Right lobe of liver (tissue), 6 donors: ENCODE measurements around the gene PRR12. TPM values are rescaled to one million over a fixed set of nuclear protein-coding genes. Genes with fewer than 3 reads are reported as not detected.

Experiments
- ATAC-seq, 4 donors: fragments of 200-7000 bp; cut with Tn5 transposase; one replicate each; pipeline ENCODE4 v1.9.1; 2020; ENCODE audit warnings: mild to moderate bottlenecking in 4 of 4, moderate library complexity in 4 of 4
- DNase-seq, 3 donors: peaks; one replicate each; pipeline ENCODE4 v3.0.0-alpha.2; 2020
- H3K27ac ChIP-seq, 3 donors: fragments of 200-600 bp; one replicate each; pipeline ENCODE4 v1.8.0; 2022
- H3K27me3 ChIP-seq, 2 donors: fragments of 200-600 bp; one replicate each; pipeline ENCODE4 v1.8.0; 2022
- H3K36me3 ChIP-seq, 4 donors: fragments of 200-600 bp; sonication (generic) in 1 of 4; one replicate each; pipeline versions ENCODE4 v1.5.1 to v1.8.0; 2017 to 2022; ENCODE audit warnings: control low read depth in 1 of 4
- H3K4me1 ChIP-seq, 4 donors: fragments of 200-600 bp; sonication (generic) in 1 of 4; one replicate each; pipeline versions ENCODE4 v1.5.1 to v1.8.0; 2017 to 2022; ENCODE audit warnings: control low read depth in 1 of 4
- H3K4me3 ChIP-seq, 3 donors: fragments of 200-600 bp; one replicate each; pipeline ENCODE4 v1.8.0; 2022
- H3K9me3 ChIP-seq, 4 donors: fragments of 200-600 bp; sonication (generic) in 1 of 4; one replicate each; pipeline versions ENCODE4 v1.5.1 to v1.8.0; 2017 to 2022; ENCODE audit warnings: control low read depth in 1 of 4
- POLR2A ChIP-seq: fragments of 450-650 bp; IDR thresholded peaks from one replicate; pipeline ENCODE4 v1.6.1; 2017; ENCODE audit warnings: antibody characterized with exemption, mild to moderate bottlenecking
- WGBS: methylation state at CpG from one replicate; pipeline ENCODE4 v1.1.6; 2018; ENCODE audit warnings: low coverage, low lambda C conversion rate; ENCODE audit not compliant: insufficient coverage; ENCODE audit errors: missing lambda C conversion rate; 5-methylcytosine and 5-hydroxymethylcytosine counted together
- intact Hi-C, 2 donors: fragments of 100-400 bp; cut with DNase I; formaldehyde crosslinking; loops; one replicate each; pipeline versions ENCODE4 v1.11.2 to v1.14.1; 2022
- total RNA-seq, 6 experiments: library from RNA; depleted of rRNA in 2 of 6; stranded (reverse); fragments of >200 nt in 2 of 6; fragmentation: NEBNext Ultra II Directional in 3 of 6; extraction: Animal tissue kit (Norgen Biotek cat#: 25700) in 3 of 6; gene quantifications; one replicate each; pipeline versions ENCODE4 v1.1.0 to v1.2.4, GENCODE V29; 2016 to 2023
- TF ChIP-seq, protein P1 (sequence below), 4 donors: fragments of 200-600 bp in 3 of 4; fragments of 450-650 bp in 1 of 4; IDR thresholded peaks; one replicate each; pipeline versions ENCODE4 v1.5.1 to v1.8.0; 2016 to 2022; ENCODE audit warnings: antibody characterized with exemption in 4 of 4, mild to moderate bottlenecking in 2 of 4
- donor health status: DM: no; HTN: yes; CAD: no.
- donor health status: DM: no; HTN: no; CAD: no.
- donor health status: DM: no; HTN: no; CAD: no.
- donor health status: DM: no; HTN: yes; CAD: no.
- donor health status: DM: no; HTN: yes; CAD: no.

The PRR12 gene
- total RNA-seq, 6 experiments from 2014 or later: 4.0 to 8.5 (median 5.5) TPM

DNA sequence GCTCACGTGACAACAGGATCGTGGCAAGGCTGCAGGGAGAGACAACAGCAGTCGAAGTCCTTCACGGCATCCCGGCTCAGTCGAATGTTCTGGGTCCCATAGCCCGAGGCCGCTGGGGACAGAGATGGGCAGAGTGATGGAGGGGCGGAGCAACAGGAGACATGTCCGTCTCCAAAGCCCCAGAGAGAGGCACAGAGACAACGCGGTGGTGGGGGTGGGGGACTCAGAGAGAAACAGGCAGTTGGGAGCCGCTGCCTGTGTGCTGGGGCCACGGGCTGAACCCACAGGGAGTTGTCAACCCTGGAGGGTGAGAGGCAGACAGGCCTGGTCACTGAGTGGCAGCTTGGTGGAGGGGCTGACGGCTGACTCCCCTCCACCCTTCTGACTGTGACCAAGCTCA, 31.1 kb upstream of the PRR12 start:
- intact Hi-C loops: no loop called here
- Histone ChIP-seq H3K27me3 (no peaks in the 10 kb centered on the region), H3K9me3 (no peaks in the 10 kb centered on the region), H3K4me3 (no peak overlapping the region), H3K4me1 (peaks cover 0 to 15% (median 0%) of the 10 kb centered on the region in 4 donors), H3K36me3 (peaks cover 0 to 28% (median 12%) of the 10 kb centered on the region in 4 donors), H3K27ac (no peak overlapping the region)
- TF ChIP-seq, protein P1, sequence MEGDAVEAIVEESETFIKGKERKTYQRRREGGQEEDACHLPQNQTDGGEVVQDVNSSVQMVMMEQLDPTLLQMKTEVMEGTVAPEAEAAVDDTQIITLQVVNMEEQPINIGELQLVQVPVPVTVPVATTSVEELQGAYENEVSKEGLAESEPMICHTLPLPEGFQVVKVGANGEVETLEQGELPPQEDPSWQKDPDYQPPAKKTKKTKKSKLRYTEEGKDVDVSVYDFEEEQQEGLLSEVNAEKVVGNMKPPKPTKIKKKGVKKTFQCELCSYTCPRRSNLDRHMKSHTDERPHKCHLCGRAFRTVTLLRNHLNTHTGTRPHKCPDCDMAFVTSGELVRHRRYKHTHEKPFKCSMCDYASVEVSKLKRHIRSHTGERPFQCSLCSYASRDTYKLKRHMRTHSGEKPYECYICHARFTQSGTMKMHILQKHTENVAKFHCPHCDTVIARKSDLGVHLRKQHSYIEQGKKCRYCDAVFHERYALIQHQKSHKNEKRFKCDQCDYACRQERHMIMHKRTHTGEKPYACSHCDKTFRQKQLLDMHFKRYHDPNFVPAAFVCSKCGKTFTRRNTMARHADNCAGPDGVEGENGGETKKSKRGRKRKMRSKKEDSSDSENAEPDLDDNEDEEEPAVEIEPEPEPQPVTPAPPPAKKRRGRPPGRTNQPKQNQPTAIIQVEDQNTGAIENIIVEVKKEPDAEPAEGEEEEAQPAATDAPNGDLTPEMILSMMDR (IDR thresholded peaks at IDR 0.05): no peak
- TF ChIP-seq POLR2A: no peak
- no peak for DNase-seq
- 35% methylated on average over 2 of the region's 15 CpGs for WGBS
- no peak for ATAC-seq

- peak in 1 of 3 donors; percentile 60 for DNase-seq
- TF ChIP-seq, protein P1 (IDR thresholded peaks at IDR 0.05): no peak
- TF ChIP-seq POLR2A: no peak
Measured at GRCh38 chr19:49560358-49560900, 30.6 kb upstream of the PRR12 start.

DNA sequence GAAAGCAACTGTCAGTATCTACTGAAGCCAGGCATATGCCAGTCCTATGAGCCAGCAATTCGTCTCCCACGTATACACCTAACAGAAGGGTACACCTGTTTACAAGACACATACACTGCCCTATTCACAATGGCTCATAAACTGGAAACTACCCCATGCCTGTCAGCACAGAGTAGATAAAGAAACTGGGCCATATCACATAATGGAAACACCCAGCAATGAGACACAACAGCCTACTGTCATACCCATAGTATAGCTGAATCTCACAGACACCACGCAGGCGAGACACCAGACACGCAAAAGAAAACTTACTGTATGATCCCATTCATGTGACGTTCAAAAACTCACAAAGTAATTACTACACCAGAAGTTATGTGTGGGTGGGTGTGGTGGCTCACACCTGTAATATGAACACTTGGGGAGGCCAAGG, 26.4 kb upstream of the PRR12 start:
- H3K36me3 ChIP-seq: no peaks in the 10 kb centered on the region
- DNase-seq: no peak
- H3K27ac ChIP-seq: no peak overlapping the region
- H3K4me3 ChIP-seq: no peak overlapping the region
- H3K4me1 ChIP-seq: peaks cover 0 to 19% (median 0%) of the 10 kb centered on the region in 4 donors
- no peaks in the 10 kb centered on the region for H3K27me3 ChIP-seq
- no peaks in the 10 kb centered on the region for H3K9me3 ChIP-seq
- TF ChIP-seq POLR2A: no peak
- TF ChIP-seq, protein P1 (IDR thresholded peaks at IDR 0.05): no peak
- intact Hi-C loops: loop anchor here in 1 of 2 donors (5.0 kb wide), 1 partner anchor 57 kb away; no protein-coding TSS in a partner anchor
- ATAC-seq: no peak
- WGBS: 86% methylated on average over 4 of the region's 6 CpGs

More at GRCh38 chr19:49560358-49560900, 30.6 kb upstream of the PRR12 start:
- Histone ChIP-seq H3K9me3 (no peaks in the 10 kb centered on the region), H3K4me3 (no peak overlapping the region), H3K27me3 (no peaks in the 10 kb centered on the region), H3K4me1 (peaks cover 0 to 19% (median 0%) of the 10 kb centered on the region in 4 donors), H3K36me3 (peaks cover 0 to 28% (median 12%) of the 10 kb centered on the region in 4 donors), H3K27ac (no peak overlapping the region)
- 50% methylated on average over 8 of the region's 15 CpGs for WGBS
- peak; percentile 29 to 65 (median 38) for ATAC-seq
- intact Hi-C loops: no loop called here

DNA sequence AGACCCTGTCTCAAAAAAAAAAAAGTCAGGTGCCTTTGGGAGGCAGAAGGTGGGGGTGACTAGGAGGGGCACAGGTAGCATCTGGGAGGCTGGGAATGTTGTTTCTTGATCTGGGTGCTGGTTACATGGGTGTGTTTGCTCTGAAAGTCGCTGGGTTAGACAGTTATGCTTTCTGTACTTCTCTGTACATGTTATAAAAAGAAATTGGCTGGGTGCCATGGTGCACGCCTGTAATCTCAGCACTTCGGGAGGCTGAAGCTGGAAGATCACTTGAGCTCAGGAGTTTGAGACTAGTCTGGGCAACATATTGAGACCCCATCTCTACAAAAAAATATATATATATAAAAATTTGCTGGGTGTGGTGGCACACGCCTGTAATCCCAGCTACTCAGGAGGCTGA, 25.7 kb upstream of the PRR12 start:
- 56% methylated on average over 4 of the region's 4 CpGs for WGBS
- Histone ChIP-seq H3K9me3 (no peaks in the 10 kb centered on the region), H3K27ac (no peak overlapping the region), H3K4me1 (peaks cover 0 to 15% (median under 1%) of the 10 kb centered on the region in 4 donors), H3K36me3 (no peaks in the 10 kb centered on the region), H3K4me3 (no peak overlapping the region), H3K27me3 (no peaks in the 10 kb centered on the region)
- intact Hi-C loops: loop anchor here in 1 of 2 donors (5.0 kb wide), 1 partner anchor 58 kb away; no protein-coding TSS in a partner anchor
- TF ChIP-seq, protein P1 (IDR thresholded peaks at IDR 0.05): no peak
- TF ChIP-seq POLR2A: no peak
- peak in 2 of 4 donors; percentile 11 to 12 for ATAC-seq
- DNase-seq: no peak
